Measurements from ENCODE around the gene SH3PXD2A. TPM values are rescaled to one million over a fixed set of nuclear protein-coding genes. Genes with fewer than 3 reads are reported as not detected.

Gene SH3PXD2A
- total RNA-seq, 1 donor from 2014 or later = 12.4 TPM

- no peak for TF ChIP-seq CTCF (IDR thresholded peaks at IDR 0.05; ENCODE audit: insufficient read depth, low read length, severe bottlenecking)
- no peak overlapping the region for H3K4me3 ChIP-seq (ENCODE audit: low read depth, low read length)
- H3K27me3 ChIP-seq (ENCODE audit: control insufficient read depth, insufficient read depth, low read length) = no peaks in the 10 kb centered on the region
- no peak for FAIRE-seq
- DNase-seq (ENCODE audit: low read depth) = no peak
- H3K36me3 ChIP-seq (ENCODE audit: control insufficient read depth, insufficient read depth, low read length) = peaks cover 30% of the 10 kb centered on the region
Measured at GRCh38 chr10:103795634-103796270, 59.6 kb downstream of the SH3PXD2A start.

GRCh38 chr10:103794996-103795395 is 60.4 kb downstream of the SH3PXD2A start:
- no peak overlapping the region for H3K4me3 ChIP-seq (ENCODE audit: low read depth, low read length)
- FAIRE-seq (no peak), DNase-seq (ENCODE audit: low read depth) (no peak)
- no peak for TF ChIP-seq CTCF (IDR thresholded peaks at IDR 0.05; ENCODE audit: insufficient read depth, low read length, severe bottlenecking)
- peaks cover 27% of the 10 kb centered on the region for H3K36me3 ChIP-seq (ENCODE audit: control insufficient read depth, insufficient read depth, low read length)
- no peaks in the 10 kb centered on the region for H3K27me3 ChIP-seq (ENCODE audit: control insufficient read depth, insufficient read depth, low read length)

GRCh38 chr10:103793920-103794883 is 61.2 kb downstream of the SH3PXD2A start:
- Histone ChIP-seq H3K27me3 (ENCODE audit: control insufficient read depth, insufficient read depth, low read length) (no peaks in the 10 kb centered on the region), H3K4me3 (ENCODE audit: low read depth, low read length) (no peak overlapping the region), H3K36me3 (ENCODE audit: control insufficient read depth, insufficient read depth, low read length) (peaks cover 20% of the 10 kb centered on the region)
- FAIRE-seq = no peak
- TF ChIP-seq CTCF (IDR thresholded peaks at IDR 0.05; ENCODE audit: insufficient read depth, low read length, severe bottlenecking) = no peak
- no peak for DNase-seq (ENCODE audit: low read depth)

GRCh38 chr10:103793429-103793828 is 61.9 kb downstream of the SH3PXD2A start:
- H3K36me3 ChIP-seq (ENCODE audit: control insufficient read depth, insufficient read depth, low read length) = peaks cover 14% of the 10 kb centered on the region
- no peak for TF ChIP-seq CTCF (IDR thresholded peaks at IDR 0.05; ENCODE audit: insufficient read depth, low read length, severe bottlenecking)
- H3K27me3 ChIP-seq (ENCODE audit: control insufficient read depth, insufficient read depth, low read length) = no peaks in the 10 kb centered on the region
- no peak for DNase-seq (ENCODE audit: low read depth)
- FAIRE-seq = peak; percentile 32
- no peak overlapping the region for H3K4me3 ChIP-seq (ENCODE audit: low read depth, low read length)

GRCh38 chr10:103792547-103792946 is 62.8 kb downstream of the SH3PXD2A start:
- DNase-seq (ENCODE audit: low read depth) (peak; percentile 81), FAIRE-seq (no peak)
- peaks cover 10% of the 10 kb centered on the region for H3K36me3 ChIP-seq (ENCODE audit: control insufficient read depth, insufficient read depth, low read length)

More at GRCh38 chr10:103792547-103792946, 62.8 kb downstream of the SH3PXD2A start:
- H3K27me3 ChIP-seq (ENCODE audit: control insufficient read depth, insufficient read depth, low read length) = no peaks in the 10 kb centered on the region
- no peak overlapping the region for H3K4me3 ChIP-seq (ENCODE audit: low read depth, low read length)
- no peak for TF ChIP-seq CTCF (IDR thresholded peaks at IDR 0.05; ENCODE audit: insufficient read depth, low read length, severe bottlenecking)
